ENCODE results near the gene LLGL2.

GRCh38 chr17:75604034-75604695, 78.7 kb downstream of the LLGL2 start:
- TF ChIP-seq CTCF (conservative IDR thresholded peaks at IDR 0.05 in 1 of 2, IDR thresholded peaks at IDR 0.05 in 1 of 2; ENCODE audit: extremely low read depth in 1 of 2, insufficient read depth in 1 of 2, low read depth in 1 of 2, low read length in 2 of 2), result no peak
- TF ChIP-seq EZH2 (IDR thresholded peaks at IDR 0.05; ENCODE audit: borderline replicate concordance, low read length), result no peak
